HG03342 (cell line): Measurements from ENCODE around the gene SHISA9.

Experiments
- ATAC-seq: cut with Tn5 transposase; IDR thresholded peaks from one replicate; pipeline ENCODE4 v1.9.1; 2021; ENCODE audit warnings: mild to moderate bottlenecking, moderate library complexity; ENCODE audit not compliant: unreplicated experiment

The SHISA9 gene

GRCh38 chr16:13012601-13013000 lies 111.2 kb downstream of the SHISA9 start:
- ATAC-seq: no peak

- no peak for ATAC-seq
Measured at GRCh38 chr16:13013043-13013442, 111.6 kb downstream of the SHISA9 start.

- no peak for ATAC-seq
Measured at GRCh38 chr16:13014476-13014875, 113.1 kb downstream of the SHISA9 start.

- no peak for ATAC-seq
Measured at GRCh38 chr16:13018026-13018425, 116.6 kb downstream of the SHISA9 start.

GRCh38 chr16:13021996-13022395 lies 120.6 kb downstream of the SHISA9 start:
- ATAC-seq: no peak

GRCh38 chr16:13029786-13030185 lies 128.4 kb downstream of the SHISA9 start:
- ATAC-seq: no peak

DNA sequence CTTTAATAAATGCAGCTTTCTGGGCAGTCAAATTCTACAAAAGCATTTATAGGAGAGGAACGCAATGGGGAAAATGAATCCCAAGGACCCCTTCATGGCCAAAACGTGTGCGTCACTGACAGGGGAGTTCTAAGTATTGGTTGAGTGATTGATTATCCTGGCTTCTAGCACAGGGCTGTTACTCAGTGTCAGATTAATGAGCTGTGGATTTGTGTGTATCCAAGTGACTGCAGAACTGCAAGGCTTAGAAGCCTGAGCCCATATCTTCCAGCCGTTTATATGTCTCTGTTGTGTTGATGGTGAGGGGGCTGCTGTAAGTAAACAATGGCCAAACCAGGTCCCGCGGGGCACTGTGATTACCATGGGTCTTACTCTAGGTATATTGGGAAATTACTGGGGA lies 129.4 kb downstream of the SHISA9 start:
- no peak for ATAC-seq

GRCh38 chr16:13032911-13033310 lies 131.5 kb downstream of the SHISA9 start:
- no peak for ATAC-seq

DNA sequence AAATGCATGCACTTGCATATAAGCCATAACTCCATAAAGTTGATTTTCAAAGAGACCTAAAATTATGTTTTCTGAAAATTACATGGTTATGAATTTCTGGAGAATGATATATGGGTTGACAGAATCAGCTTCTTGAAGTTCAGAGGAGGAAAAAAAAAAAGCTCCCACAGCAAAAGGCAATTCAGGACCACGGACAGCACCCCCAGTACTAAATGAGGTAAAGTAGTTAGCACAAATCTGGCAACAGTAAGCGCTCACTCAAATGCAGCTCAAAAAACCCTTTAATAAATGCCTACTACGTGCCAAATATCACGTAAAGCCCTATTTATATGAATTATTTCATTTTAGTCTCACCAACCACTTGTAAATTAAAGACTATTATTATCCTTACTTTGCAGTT lies 135.2 kb downstream of the SHISA9 start:
- ATAC-seq: no peak

- ATAC-seq: no peak
Measured at GRCh38 chr16:13038591-13038990, 137.2 kb downstream of the SHISA9 start.

DNA sequence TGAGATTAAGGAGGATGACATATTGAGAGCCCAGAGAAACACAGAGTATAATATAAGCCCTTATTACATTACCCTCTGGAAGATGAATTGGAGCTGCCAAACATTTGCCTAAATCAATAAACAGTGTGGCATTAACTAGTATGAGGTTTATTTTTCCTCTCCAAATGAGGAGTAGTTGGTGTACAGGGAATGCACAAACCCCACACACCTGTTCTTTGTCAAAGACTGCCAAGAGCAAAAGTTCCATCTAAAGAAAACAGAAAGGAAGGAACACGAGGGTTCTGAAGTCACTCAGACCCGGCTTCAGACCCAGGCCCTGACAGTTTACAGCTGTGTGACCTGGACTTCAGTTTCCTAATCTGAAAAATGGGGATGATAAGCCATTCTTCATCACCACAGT lies 138.1 kb downstream of the SHISA9 start:
- no peak for ATAC-seq

DNA sequence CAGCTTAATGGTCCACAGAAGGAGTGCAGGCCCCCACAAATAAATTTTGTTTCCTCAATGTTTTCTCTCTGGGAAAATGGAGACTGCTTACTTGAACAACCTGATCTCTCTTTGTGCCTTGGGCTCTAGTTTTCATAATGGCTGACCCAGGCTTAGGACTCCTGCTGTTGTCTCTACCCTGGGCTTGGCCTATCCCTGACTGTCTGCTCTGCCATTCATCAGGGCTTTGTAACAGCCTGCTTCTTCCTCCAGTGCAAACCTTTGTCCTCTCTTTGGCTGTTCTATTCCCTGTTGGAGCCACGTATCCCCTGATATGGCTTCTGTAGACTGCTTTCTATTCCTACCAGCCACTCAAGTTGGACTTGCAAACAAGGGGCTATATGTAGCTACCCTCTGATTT lies 139.8 kb downstream of the SHISA9 start:
- no peak for ATAC-seq

DNA sequence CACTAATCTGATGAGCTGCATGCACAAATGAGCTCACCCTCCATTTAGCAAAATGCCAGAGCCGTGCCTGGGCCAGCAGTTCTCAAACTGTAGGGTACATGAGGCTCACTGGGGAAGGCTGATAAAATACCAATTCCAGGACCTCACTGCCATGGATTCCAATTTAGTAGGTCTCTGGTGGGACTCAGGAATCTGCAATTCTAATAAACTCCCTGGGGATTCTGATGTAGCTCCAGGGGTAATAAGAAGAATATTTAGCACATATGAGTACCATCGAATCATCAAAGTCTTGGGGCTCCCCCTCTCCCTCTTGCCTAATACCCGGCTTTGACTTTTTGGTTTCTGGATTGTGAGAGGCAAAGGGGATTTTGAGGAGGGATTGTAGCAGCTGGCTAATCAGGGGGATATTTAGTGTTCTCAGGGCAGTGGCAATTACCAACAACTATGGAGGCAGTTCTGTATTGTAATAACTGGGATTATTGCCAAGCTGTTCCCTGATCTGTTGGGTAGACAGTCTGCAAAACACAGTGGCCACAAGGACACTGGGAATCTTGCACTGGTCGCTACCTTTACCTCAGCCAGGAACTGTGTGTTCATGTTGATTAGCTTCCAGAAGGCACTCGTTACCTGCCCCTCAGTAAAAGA lies 140.4 kb downstream of the SHISA9 start:
- no peak for ATAC-seq

DNA sequence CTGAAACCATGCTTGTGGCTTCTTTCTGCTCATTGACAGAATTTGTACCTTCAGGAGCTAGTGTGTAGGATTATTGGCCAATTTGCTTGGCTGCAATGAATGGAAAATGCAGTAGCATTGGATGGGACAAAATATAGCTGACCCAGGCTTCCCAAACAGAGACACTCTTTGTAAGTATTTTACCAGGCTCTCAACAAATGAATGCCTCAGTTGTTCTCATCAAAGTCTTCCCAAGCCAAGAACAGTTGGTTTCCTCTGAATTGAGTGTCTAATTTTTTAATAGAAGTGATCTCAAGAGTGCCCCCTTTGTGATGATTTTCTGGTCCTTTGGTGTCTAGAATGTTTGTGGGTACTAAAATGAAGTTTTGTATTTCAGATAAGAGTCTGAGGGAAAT lies 140.9 kb downstream of the SHISA9 start:
- ATAC-seq: no peak

DNA sequence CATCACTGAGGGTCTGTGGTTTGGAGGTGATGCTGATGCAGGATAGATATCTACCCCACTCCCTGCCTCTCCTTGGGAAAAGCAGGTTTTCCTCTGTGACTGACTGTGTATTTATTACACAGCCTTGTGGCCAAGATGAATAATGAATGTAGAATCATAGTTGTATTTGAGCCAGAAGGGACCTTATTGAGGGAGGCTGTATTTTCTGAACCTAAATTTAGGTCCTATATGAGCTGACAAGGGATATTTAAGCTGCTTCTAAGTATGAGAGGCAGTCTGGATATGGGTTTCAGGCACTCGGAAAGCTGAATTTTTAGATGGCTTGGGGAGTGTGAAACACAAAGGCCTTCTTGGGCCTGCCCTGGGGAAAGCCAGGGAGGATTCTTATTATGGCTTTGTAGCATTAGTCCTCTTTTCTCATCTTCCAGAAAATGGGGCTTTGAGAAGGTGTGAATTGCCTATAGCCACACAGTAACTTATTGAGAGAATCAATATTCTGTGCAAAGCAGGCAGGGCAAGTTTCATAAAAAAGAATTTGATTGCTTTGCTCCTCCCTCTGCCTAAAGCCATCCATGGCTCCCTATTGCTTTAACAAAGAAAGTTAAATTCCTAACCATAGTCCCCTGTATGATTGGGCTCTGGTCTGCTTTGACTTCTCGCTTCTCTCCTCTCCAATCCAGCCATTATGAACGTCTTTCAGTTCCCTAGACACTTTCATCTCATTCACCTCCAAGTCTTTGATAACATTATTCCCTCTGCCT lies 144.8 kb downstream of the SHISA9 start:
- ATAC-seq: no peak

DNA sequence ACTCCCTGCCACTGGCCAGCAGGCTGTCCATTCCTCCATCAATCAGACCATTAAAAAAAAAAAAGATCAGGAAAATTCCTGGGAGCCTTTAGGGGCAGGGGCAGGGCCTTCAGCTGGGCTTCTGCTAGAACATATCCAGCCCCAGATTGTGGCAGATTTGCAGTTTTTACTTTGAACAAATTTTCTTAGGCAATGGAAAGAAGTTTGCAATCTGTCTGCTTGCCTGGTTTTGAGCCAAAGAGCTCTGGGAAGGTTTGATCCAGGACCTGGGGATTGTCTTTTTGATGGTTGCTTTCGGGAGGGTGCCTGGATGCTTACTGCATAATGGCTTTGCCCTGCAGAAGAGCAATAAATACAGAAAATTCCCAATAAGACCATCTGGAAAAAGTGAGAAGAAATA lies 145.9 kb downstream of the SHISA9 start:
- no peak for ATAC-seq

DNA sequence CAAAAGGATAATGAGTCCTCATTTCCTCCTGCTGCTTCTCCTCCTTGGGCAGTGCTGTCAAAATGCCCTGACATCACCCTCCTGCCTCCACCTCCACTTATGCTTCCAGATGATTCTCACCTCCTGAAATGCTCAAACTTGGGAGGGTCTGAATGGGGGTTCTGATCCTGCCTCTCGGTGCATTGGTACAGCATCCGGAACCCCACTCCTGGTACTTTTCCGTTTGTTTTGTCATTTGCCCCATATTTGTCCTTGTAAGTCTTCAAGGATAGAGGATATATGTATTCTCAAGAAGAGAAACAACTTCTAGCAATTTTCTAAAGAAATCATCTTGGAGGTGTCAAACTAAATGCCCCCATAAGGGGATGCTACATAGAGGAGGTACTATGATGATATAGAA lies 148.3 kb downstream of the SHISA9 start:
- no peak for ATAC-seq

DNA sequence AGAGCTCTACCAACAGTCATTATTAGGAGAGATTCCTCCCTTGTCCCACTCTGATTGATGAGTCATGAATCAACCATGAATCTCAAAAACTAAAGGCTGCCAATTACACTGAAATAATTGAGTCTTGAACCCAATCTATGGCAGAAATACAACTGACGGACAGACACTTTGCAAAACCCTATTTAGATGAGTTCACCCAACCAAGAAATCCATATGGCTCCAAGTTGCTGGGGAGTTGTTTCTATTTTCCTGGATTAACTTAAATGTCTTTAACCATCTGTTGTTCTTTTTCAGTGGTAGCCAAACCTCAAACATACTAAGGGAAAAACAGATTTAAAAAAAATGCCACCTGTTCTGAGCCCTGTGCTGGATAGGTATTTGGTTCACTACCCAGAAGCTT lies 151.0 kb downstream of the SHISA9 start:
- ATAC-seq: no peak

- ATAC-seq: no peak
Measured at GRCh38 chr16:13055480-13055879, 154.1 kb downstream of the SHISA9 start.

- no peak for ATAC-seq
Measured at GRCh38 chr16:13056607-13057006, 155.2 kb downstream of the SHISA9 start.

GRCh38 chr16:13060932-13061331 lies 159.5 kb downstream of the SHISA9 start:
- no peak for ATAC-seq

DNA sequence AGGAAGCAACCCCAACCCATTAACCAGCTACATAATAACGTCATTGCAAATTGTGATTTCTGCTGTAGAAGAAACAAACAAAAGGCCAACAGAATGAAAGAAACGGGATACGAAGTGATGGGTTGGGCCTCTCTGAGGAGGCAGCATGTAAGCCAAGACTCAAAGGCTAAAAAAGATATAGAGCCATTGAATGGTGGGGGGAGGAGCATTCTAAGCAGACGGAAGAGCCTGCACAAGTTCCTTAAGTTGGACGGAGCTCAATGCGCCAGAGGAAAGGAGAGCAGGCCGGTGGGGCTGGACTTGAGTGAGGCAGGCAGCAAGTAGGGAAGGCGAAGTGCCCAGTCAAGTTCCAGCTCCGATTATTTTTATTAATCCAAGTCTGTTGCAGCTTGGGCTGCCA lies 160.3 kb downstream of the SHISA9 start:
- ATAC-seq: no peak

GRCh38 chr16:13062219-13062618 lies 160.8 kb downstream of the SHISA9 start:
- no peak for ATAC-seq
